Measurements from ENCODE around the gene CERS6. TPM values are rescaled to one million over a fixed set of nuclear protein-coding genes. Genes with fewer than 3 reads are reported as not detected.
"Not testable (repeated sequence)": the region's sequence is repeated elsewhere in the genome, so short reads cannot be mapped to it uniquely, and the experiment has no call there.

Gene CERS6
- total and polyA plus RNA-seq, 4 donors = 26.6 to 81.0 (median 41.5) TPM

DNA sequence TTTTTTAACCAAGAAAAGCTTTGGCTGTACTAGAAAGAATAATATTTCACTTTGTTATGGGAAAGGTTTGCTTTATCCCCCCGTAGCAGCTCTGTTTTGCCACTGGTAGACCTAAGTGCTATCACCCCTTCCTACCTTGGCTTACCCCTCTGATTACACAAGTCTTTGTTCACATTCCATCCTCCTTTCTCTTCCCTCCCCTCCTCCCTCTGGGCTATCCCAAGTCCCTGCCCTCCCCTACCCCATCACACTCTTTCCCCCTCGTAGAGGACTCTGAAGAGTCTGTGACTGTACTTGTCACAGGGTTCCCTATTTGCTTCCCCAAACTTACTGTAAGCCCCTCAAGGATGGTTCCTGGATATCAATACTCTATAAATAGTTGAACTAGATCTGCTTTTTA is 193.5 kb downstream of the CERS6 start:
- Histone ChIP-seq H3K27ac (ENCODE audit: low read depth, low read length) (no peak overlapping the region), H3K36me3 (ENCODE audit: control insufficient read depth, insufficient read depth, low read length) (no peaks in the 10 kb centered on the region), H3K27me3 (ENCODE audit: control insufficient read depth, insufficient read depth, low read length) (no peaks in the 10 kb centered on the region), H3K4me1 (ENCODE audit: control insufficient read depth, insufficient read depth, low read length) (no peaks in the 10 kb centered on the region), H3K4me3 (ENCODE audit: low read depth, low read length) (no peak overlapping the region), H3K9me3 (ENCODE audit: control insufficient read depth, insufficient read depth, low read length) (no peaks in the 10 kb centered on the region)
- DNase-seq (ENCODE audit: low read depth in 4 of 6, low spot score in 6 of 6) = no peak
- no CpG with 5 or more reads among the region's 2 CpGs for WGBS (ENCODE audit: insufficient coverage)

DNA sequence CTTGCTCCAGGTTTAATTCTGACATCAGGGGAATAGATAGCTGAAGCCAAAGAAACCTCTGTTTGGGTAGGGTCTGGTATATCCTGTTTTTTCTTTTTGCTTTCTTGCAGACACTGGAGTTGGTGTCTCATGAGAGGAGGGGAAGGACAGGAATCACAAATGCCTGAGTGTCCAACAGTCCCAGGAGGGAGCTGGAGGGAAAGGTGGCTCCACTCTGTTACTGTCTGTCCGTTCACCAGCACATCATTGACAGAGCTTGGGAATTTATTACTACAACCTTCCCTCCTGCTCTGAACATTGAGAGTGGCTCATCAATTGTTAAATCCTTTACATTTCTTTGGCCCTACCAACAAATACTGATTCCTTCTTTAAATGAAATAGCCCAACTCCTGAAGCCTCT is 194.1 kb downstream of the CERS6 start:
- Histone ChIP-seq H3K27ac (ENCODE audit: low read depth, low read length) (no peak overlapping the region), H3K4me1 (ENCODE audit: control insufficient read depth, insufficient read depth, low read length) (no peaks in the 10 kb centered on the region)
- 36% methylated on average over 1 of the region's 1 CpG for WGBS (ENCODE audit: insufficient coverage)

DNA sequence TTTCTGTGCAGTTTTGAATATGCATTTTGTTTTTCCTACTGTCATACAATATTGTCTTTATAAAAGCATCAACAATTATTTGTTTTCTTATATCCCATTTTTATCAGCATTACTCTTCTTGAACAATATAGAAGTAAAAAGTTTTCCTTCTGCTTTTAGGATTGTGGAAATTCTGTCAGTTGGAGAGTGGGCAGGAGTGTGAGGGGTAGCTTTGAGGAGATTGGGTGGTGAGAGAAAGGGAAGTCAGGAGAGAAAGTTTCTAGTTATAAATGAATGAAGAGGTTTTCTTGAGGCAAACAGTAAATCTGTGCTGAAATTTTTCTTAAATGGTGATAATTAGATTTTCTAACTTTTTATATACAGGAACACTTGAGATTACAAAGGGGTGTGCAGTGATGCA is 194.7 kb downstream of the CERS6 start:
- no peaks in the 10 kb centered on the region for H3K36me3 ChIP-seq (ENCODE audit: control insufficient read depth, insufficient read depth, low read length)
- no peaks in the 10 kb centered on the region for H3K9me3 ChIP-seq (ENCODE audit: control insufficient read depth, insufficient read depth, low read length)
- H3K4me1 ChIP-seq (ENCODE audit: control insufficient read depth, insufficient read depth, low read length) = no peaks in the 10 kb centered on the region

More for the DNA sequence above, 194.1 kb downstream of the CERS6 start:
- DNase-seq (ENCODE audit: low read depth in 4 of 6, low spot score in 6 of 6) = no peak
- no peaks in the 10 kb centered on the region for H3K27me3 ChIP-seq (ENCODE audit: control insufficient read depth, insufficient read depth, low read length)
- H3K9me3 ChIP-seq (ENCODE audit: control insufficient read depth, insufficient read depth, low read length) = no peaks in the 10 kb centered on the region
- H3K36me3 ChIP-seq (ENCODE audit: control insufficient read depth, insufficient read depth, low read length) = no peaks in the 10 kb centered on the region
- no peak overlapping the region for H3K4me3 ChIP-seq (ENCODE audit: low read depth, low read length)

DNA sequence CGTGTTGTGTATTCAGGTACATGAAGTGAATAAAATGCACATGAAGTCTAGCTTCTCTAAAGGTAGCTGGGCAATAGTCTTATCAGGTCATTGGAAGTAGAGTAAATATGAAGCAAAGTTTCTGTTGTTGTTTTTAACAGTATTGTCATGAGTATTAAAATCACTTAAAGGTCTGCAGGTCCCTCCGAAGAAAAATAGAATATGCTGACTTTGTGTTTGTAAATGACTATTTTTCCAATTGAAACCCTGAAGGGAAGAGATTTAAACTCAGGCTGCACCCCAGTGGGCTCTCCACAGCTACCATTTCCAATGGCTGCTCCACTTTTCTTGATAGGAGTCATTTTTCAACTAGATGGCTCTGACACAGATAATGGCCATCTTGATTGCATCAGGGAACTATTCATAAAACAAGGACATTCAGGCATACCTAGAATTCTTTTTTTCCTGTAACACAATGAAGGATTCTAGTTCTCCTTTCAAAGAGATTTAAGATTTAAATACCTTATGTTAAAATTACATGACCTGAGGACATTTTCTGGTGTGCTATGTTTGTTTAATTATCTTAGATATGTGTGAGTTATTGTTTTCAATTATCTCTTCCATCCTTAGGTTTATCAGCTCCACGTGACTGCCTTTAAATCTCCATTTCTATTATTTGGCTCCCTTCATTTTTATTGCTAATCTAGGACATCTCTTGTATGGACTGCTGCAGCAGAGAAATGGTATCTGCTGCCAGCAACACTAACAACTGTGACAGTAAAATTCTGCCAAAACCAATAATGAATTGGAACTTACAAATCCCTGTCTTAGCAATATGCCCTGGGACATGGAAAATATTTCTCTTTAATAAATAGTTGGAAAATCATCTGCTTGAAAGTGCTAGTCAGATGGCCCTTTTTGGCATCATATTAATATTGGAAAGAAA is 197.2 kb downstream of the CERS6 start:
- no peak overlapping the region for H3K4me3 ChIP-seq (ENCODE audit: low read depth, low read length)
- H3K27me3 ChIP-seq (ENCODE audit: control insufficient read depth, insufficient read depth, low read length) = no peaks in the 10 kb centered on the region
- H3K36me3 ChIP-seq (ENCODE audit: control insufficient read depth, insufficient read depth, low read length) = no peaks in the 10 kb centered on the region
- no peaks in the 10 kb centered on the region for H3K4me1 ChIP-seq (ENCODE audit: control insufficient read depth, insufficient read depth, low read length)
- no CpG with 5 or more reads among the region's 3 CpGs for WGBS (ENCODE audit: insufficient coverage)
- DNase-seq (ENCODE audit: low read depth in 4 of 6, low spot score in 6 of 6) = peak in 1 of 6 donors; percentile 75
- no peaks in the 10 kb centered on the region for H3K9me3 ChIP-seq (ENCODE audit: control insufficient read depth, insufficient read depth, low read length)
- no peak overlapping the region for H3K27ac ChIP-seq (ENCODE audit: low read depth, low read length)

More for the DNA sequence above, 194.7 kb downstream of the CERS6 start:
- no peak overlapping the region for H3K4me3 ChIP-seq (ENCODE audit: low read depth, low read length)
- DNase-seq (ENCODE audit: low read depth in 4 of 6, low spot score in 6 of 6) = no peak
- no peak overlapping the region for H3K27ac ChIP-seq (ENCODE audit: low read depth, low read length)
- H3K27me3 ChIP-seq (ENCODE audit: control insufficient read depth, insufficient read depth, low read length) = no peaks in the 10 kb centered on the region

DNA sequence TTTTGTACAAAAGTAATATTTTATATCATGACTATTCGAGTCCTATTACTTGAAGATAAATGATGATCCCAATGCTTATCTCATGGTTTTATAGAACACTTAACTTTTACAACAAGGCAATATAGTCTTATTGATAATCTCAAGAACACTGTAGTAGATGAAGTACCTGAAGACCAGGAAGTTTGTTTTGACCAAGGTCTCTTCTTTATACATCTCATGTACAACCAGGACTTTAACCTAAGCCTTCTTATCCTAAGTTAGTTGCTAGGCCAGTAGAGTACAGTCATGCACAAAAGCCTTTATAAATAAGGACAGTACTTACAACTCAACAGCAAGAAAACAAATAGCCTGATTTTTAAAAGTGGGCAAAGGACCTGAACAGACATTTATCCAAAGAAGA is 198.6 kb downstream of the CERS6 start:
- Histone ChIP-seq H3K9me3 (ENCODE audit: control insufficient read depth, insufficient read depth, low read length) (no peaks in the 10 kb centered on the region), H3K36me3 (ENCODE audit: control insufficient read depth, insufficient read depth, low read length) (no peaks in the 10 kb centered on the region), H3K27ac (ENCODE audit: low read depth, low read length) (no peak overlapping the region), H3K4me1 (ENCODE audit: control insufficient read depth, insufficient read depth, low read length) (no peaks in the 10 kb centered on the region), H3K4me3 (ENCODE audit: low read depth, low read length) (no peak overlapping the region), H3K27me3 (ENCODE audit: control insufficient read depth, insufficient read depth, low read length) (no peaks in the 10 kb centered on the region)
- DNase-seq (ENCODE audit: low read depth in 4 of 6, low spot score in 6 of 6) = no peak
- no CpG with 5 or more reads among the region's 1 CpG for WGBS (ENCODE audit: insufficient coverage)

DNA sequence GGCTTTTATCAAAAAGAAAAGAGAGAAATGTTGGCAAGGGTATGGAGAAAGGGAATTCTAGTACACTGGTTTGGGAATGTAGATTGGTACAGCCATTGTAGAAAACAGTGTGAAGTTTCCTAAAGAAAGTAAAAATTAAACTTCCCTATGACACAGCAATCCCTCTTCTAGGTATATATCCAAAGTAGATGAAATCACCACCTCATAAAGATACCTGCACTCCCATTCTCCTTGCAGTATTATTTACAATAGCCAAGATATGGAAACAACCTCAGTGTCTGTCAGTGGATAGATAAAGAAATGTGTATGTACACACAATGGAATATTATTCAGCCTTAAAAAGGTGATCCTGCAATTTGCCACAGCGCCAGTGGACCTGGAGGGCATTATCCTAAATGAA is 199.1 kb downstream of the CERS6 start:
- Histone ChIP-seq H3K9me3 (ENCODE audit: control insufficient read depth, insufficient read depth, low read length) (no peaks in the 10 kb centered on the region), H3K36me3 (ENCODE audit: control insufficient read depth, insufficient read depth, low read length) (no peaks in the 10 kb centered on the region), H3K4me1 (ENCODE audit: control insufficient read depth, insufficient read depth, low read length) (no peaks in the 10 kb centered on the region), H3K4me3 (ENCODE audit: low read depth, low read length) (no peak overlapping the region), H3K27me3 (ENCODE audit: control insufficient read depth, insufficient read depth, low read length) (no peaks in the 10 kb centered on the region), H3K27ac (ENCODE audit: low read depth, low read length) (no peak overlapping the region)
- no CpG with 5 or more reads among the region's 1 CpG for WGBS (ENCODE audit: insufficient coverage)
- no peak for DNase-seq (ENCODE audit: low read depth in 4 of 6, low spot score in 6 of 6)

DNA sequence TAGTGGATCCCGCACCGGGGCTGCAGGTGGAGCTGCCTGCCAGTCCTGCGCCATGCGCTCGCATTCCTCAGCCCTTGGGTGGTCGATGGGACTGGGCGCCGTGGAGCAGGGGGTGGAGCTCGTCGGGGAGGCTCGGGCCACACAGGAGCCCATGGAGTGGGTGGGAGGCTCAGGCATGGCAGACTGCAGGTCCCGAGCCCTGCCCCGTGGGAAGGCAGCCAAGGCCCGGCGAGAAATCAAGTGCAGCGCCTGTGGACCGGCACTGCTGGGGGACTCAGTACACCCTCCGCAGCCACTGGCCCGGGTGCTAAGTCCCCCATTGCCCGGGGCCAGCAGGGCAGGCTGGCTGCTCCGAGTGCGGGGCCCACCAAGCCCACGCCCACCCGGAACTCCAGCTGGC is 201.3 kb downstream of the CERS6 start:
- H3K9me3 ChIP-seq (ENCODE audit: control insufficient read depth, insufficient read depth, low read length); H3K4me3 ChIP-seq (ENCODE audit: low read depth, low read length); H3K4me1 ChIP-seq (ENCODE audit: control insufficient read depth, insufficient read depth, low read length); DNase-seq (ENCODE audit: low read depth in 4 of 6, low spot score in 6 of 6); H3K27me3 ChIP-seq (ENCODE audit: control insufficient read depth, insufficient read depth, low read length); H3K27ac ChIP-seq (ENCODE audit: low read depth, low read length); H3K36me3 ChIP-seq (ENCODE audit: control insufficient read depth, insufficient read depth, low read length): not testable (repeated sequence)
- WGBS (ENCODE audit: insufficient coverage) = 96% methylated on average over 15 of the region's 24 CpGs

DNA sequence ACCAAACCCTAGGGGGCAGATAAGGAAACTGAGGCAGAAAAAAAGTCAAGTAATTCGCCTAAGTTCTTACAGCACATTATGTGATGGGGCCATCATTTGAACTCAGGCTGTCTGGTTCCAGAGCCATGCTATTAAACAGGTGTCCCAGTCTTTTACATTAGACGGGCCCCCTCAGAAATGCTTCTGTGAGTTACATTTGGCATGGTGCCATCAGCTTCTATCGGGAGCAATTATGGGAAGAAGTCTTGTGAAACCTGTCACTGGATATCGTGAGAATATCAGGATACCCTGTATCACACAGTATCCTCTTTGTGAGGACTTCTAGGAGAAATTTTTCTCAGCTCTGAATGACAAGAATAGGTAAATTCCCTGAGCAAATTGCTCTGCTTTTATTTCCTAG is 202.6 kb downstream of the CERS6 start:
- H3K4me1 ChIP-seq (ENCODE audit: control insufficient read depth, insufficient read depth, low read length) = peaks cover 6% of the 10 kb centered on the region
- H3K4me3 ChIP-seq (ENCODE audit: low read depth, low read length) = no peak overlapping the region
- no peak overlapping the region for H3K27ac ChIP-seq (ENCODE audit: low read depth, low read length)
- H3K36me3 ChIP-seq (ENCODE audit: control insufficient read depth, insufficient read depth, low read length) = no peaks in the 10 kb centered on the region
- no peak for DNase-seq (ENCODE audit: low read depth in 4 of 6, low spot score in 6 of 6)
- WGBS (ENCODE audit: insufficient coverage) = 100% methylated on average over 1 of the region's 4 CpGs
- no peaks in the 10 kb centered on the region for H3K9me3 ChIP-seq (ENCODE audit: control insufficient read depth, insufficient read depth, low read length)
- H3K27me3 ChIP-seq (ENCODE audit: control insufficient read depth, insufficient read depth, low read length) = no peaks in the 10 kb centered on the region

DNA sequence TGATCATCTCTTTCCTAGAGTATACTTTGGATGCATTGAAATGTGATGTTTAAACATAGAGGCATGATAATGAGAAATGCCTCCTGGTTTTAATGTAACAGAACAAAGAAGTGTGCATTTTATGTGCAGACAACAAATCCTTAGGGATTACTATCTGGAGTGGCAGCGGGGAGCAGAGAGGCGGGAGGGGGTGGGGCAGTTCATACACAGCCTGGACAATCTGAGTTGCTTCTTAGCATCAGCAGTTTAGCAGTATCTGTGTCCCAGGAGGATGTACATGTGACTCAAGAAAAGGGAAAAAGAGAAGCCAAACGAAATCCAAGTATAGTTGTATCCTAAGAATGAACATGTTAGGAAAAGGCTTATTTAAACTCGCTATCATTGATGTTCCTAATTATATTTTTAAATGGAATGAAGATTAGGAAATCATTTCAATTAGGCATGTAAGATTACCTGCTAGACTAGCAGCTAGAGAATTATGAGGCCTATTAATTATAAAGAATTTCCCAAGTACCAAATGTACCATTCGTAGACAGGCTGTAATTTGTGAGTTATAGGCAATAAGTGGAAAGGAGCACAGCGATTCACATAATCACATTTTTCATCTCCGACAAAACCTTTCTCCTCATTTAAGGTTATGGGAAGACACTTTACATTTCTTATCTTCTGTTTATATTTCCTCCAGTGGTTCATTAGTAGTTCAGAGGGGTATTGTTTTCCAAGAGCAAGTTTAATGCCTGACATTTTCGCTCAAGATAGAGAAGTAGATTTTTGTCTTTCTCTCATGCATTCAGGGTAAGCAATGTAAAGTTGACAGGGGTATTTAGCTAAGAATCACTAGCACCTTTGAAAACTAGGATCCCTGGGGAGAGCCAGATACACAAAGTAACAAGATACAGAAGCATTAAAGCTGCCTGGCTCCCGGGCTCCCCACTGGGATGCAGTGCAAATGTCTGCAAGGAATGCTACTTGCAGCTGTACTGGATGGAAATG is 205.1 kb downstream of the CERS6 start:
- Histone ChIP-seq H3K9me3 (ENCODE audit: control insufficient read depth, insufficient read depth, low read length) (no peaks in the 10 kb centered on the region), H3K4me1 (ENCODE audit: control insufficient read depth, insufficient read depth, low read length) (peaks cover 6% of the 10 kb centered on the region), H3K4me3 (ENCODE audit: low read depth, low read length) (no peak overlapping the region), H3K27ac (ENCODE audit: low read depth, low read length) (no peak overlapping the region), H3K36me3 (ENCODE audit: control insufficient read depth, insufficient read depth, low read length) (no peaks in the 10 kb centered on the region), H3K27me3 (ENCODE audit: control insufficient read depth, insufficient read depth, low read length) (no peaks in the 10 kb centered on the region)
- WGBS (ENCODE audit: insufficient coverage) = 48% methylated on average over 4 of the region's 9 CpGs
- DNase-seq (ENCODE audit: low read depth in 4 of 6, low spot score in 6 of 6) = peak in 3 of 6 donors; percentile 23 to 89 (median 35)

Measured in spinal cord (tissue), 10 donors.